Panc1 (cell line): ENCODE data around the gene MEGF11. TPM values are rescaled to one million over a fixed set of nuclear protein-coding genes. Genes with fewer than 3 reads are reported as not detected.

Experiments
- ATAC-seq: fragments of 200-7000 bp; cut with Tn5 transposase; 2 replicates; pipeline ENCODE4 v1.9.1; 2020; ENCODE audit warnings: mild to moderate bottlenecking, moderate library complexity
- BruUV-seq: library from RNA; stranded (reverse); fragments of 400-500 nt; replicated peaks from 2 replicates; lab custom pipeline; 2021; lab: Mats Ljungman, UMichigan
- CTCF ChIA-PET: fragments of 300-600 bp; sonication (Branson Sonifier 250); formaldehyde crosslinking; loops from one replicate; lab custom pipeline; 2022; ENCODE audit warnings: antibody characterized with exemption; lab: Charles Lee
- POLR2A ChIA-PET: fragments of 300-600 bp; sonication (Branson Sonifier 250); formaldehyde crosslinking; loops from one replicate; lab custom pipeline; 2022; ENCODE audit warnings: antibody characterized with exemption; lab: Charles Lee
- DNase-seq: peaks from one replicate; pipeline ENCODE4 v3.0.0-alpha.2; 2010; ENCODE audit warnings: low read depth, low spot score
- H3K27ac ChIP-seq: 2 replicates; pipeline ENCODE4 v1.5.1; 2011; ENCODE audit warnings: mild to moderate bottlenecking, low read length, inconsistent platforms
- H3K27me3 ChIP-seq: fragments of 200-500 bp; sonication (Bioruptor generic); 2 replicates; pipeline ENCODE4 v1.6.0; 2014; ENCODE audit warnings: low read length, inconsistent platforms; ENCODE audit not compliant: control insufficient read depth, insufficient read depth
- H3K36me3 ChIP-seq: fragments of 200-500 bp; sonication (Bioruptor generic); 2 replicates; pipeline ENCODE4 v1.5.1; 2014; ENCODE audit warnings: inconsistent platforms, mild to moderate bottlenecking, low read length, moderate library complexity; ENCODE audit not compliant: control insufficient read depth, insufficient read depth
- H3K4me1 ChIP-seq: 2 replicates; pipeline ENCODE4 v1.5.1; 2011; ENCODE audit warnings: inconsistent platforms, mild to moderate bottlenecking, low read length, moderate library complexity; ENCODE audit not compliant: control insufficient read depth, insufficient read depth
- H3K4me3 ChIP-seq, 2 experiments: 2 replicates each; pipeline ENCODE4 v1.5.1; 2011 to 2012; ENCODE audit warnings: low read depth in 2 of 2, low read length in 2 of 2, mild to moderate bottlenecking in 2 of 2, inconsistent platforms in 1 of 2, moderate library complexity in 1 of 2
- H3K9me3 ChIP-seq: fragments of 200-500 bp; sonication (Bioruptor generic); 2 replicates; pipeline ENCODE4 v1.5.1; 2014; ENCODE audit warnings: low read depth, mild to moderate bottlenecking, inconsistent platforms, low read length, moderate library complexity; ENCODE audit not compliant: control insufficient read depth, insufficient read depth
- CTCF ChIP-seq: fragments of 450-650 bp; IDR thresholded peaks from 2 replicates; pipeline ENCODE4 v1.5.1; 2017; ENCODE audit warnings: mild to moderate bottlenecking
- POLR2AphosphoS5 ChIP-seq: IDR thresholded peaks from 2 replicates; pipeline ENCODE4 v1.6.1; 2012; ENCODE audit warnings: mild to moderate bottlenecking, low read depth, low read length, moderate library complexity
- REST ChIP-seq, 2 experiments: IDR thresholded peaks; 2 replicates each; pipeline ENCODE4 v1.6.1; 2011 to 2012; ENCODE audit warnings: low read depth in 2 of 2, control low read depth in 1 of 2, low read length in 1 of 2, mild to moderate bottlenecking in 1 of 2, moderate library complexity in 1 of 2; ENCODE audit not compliant: insufficient read depth in 1 of 2
- SIN3A ChIP-seq: IDR thresholded peaks from 2 replicates; pipeline ENCODE4 v1.6.1; 2012; ENCODE audit warnings: low read depth, mild to moderate bottlenecking, low read length, moderate library complexity, borderline replicate concordance; ENCODE audit not compliant: insufficient read depth
- TCF7L2 ChIP-seq: IDR thresholded peaks from 2 replicates; pipeline ENCODE4 v1.6.1; 2011; ENCODE audit warnings: mild to moderate bottlenecking, low read depth, low read length, inconsistent platforms
- in situ Hi-C: cut with HindIII; loops from 2 replicates; pipeline ENCODE4 v1.10.0; 2016; ENCODE audit warnings: low sequenced_read_pairs, low pct_unique_long_range_greater_than_20kb
- intact Hi-C: fragments of 100-400 bp; cut with micrococcal nuclease; formaldehyde crosslinking; loops from one replicate; pipeline ENCODE4 v1.10.0; 2022; ENCODE audit not compliant: unreplicated experiment
- total RNA-seq: library from RNA; stranded (reverse); gene quantifications from one replicate; pipeline ENCODE4 v1.2.1, GENCODE V29; 2021; ENCODE audit not compliant: unreplicated experiment

Gene MEGF11
- total RNA-seq, 1 experiment from 2014 or later: 0.95 TPM

- ChIA-PET CTCF (no interaction called here), POLR2A (interaction anchor here (0.5 kb wide), 1 partner anchor 332 kb away, joined by 3 read pairs; no protein-coding TSS in a partner anchor)
- intact Hi-C loops: no loop called here
- Histone ChIP-seq H3K9me3 (no peaks in the 10 kb centered on the region), H3K27me3 (peaks cover 5% of the 10 kb centered on the region; the same call in 1 of the 2 replicates), H3K4me1 (no peaks in the 10 kb centered on the region), H3K27ac (no peak overlapping the region), H3K36me3 (no peaks in the 10 kb centered on the region), H3K4me3 (no peak overlapping the region)
- BruUV-seq: no TSS peak
- in situ Hi-C loops: no loop called here
- DNase-seq: no peak
- no peak for ATAC-seq
- TF ChIP-seq CTCF (no peak), POLR2AphosphoS5 (no peak), TCF7L2 (no peak)
Observed at GRCh38 chr15:66161575-66162118, 91.9 kb downstream of the MEGF11 start.

GRCh38 chr15:66161108-66161507 is 92.4 kb downstream of the MEGF11 start:
- in situ Hi-C loops: no loop called here
- intact Hi-C loops: no loop called here
- TF ChIP-seq CTCF (no peak), REST (IDR thresholded peaks at IDR 0.05; ENCODE audit: insufficient read depth in 1 of 2, low read depth in 2 of 2, low read length in 1 of 2) (no peak), SIN3A (no peak), POLR2AphosphoS5 (no peak), TCF7L2 (no peak)
- ATAC-seq: no peak
- no peak for DNase-seq
- ChIA-PET POLR2A (interaction anchor here (0.5 kb wide), 1 partner anchor 332 kb away, joined by 3 read pairs; no protein-coding TSS in a partner anchor), CTCF (no interaction called here)
- Histone ChIP-seq H3K9me3 (no peaks in the 10 kb centered on the region), H3K4me1 (no peaks in the 10 kb centered on the region), H3K27me3 (peaks cover 7% of the 10 kb centered on the region; the same call in 1 of the 2 replicates), H3K27ac (no peak overlapping the region), H3K36me3 (no peaks in the 10 kb centered on the region), H3K4me3 (no peak overlapping the region)
- no TSS peak for BruUV-seq
